ENCODE data around the gene UTP15.
A peak's percentile ranks its signal among the peaks of the same experiment; 100 is the strongest.

UTP15 gene

GRCh38 chr5:73623901-73624404 lies 58.4 kb downstream of the UTP15 start:
- DNase-seq (ENCODE audit: extremely low read depth, low read depth) = no peak
- TF ChIP-seq, protein P1, sequence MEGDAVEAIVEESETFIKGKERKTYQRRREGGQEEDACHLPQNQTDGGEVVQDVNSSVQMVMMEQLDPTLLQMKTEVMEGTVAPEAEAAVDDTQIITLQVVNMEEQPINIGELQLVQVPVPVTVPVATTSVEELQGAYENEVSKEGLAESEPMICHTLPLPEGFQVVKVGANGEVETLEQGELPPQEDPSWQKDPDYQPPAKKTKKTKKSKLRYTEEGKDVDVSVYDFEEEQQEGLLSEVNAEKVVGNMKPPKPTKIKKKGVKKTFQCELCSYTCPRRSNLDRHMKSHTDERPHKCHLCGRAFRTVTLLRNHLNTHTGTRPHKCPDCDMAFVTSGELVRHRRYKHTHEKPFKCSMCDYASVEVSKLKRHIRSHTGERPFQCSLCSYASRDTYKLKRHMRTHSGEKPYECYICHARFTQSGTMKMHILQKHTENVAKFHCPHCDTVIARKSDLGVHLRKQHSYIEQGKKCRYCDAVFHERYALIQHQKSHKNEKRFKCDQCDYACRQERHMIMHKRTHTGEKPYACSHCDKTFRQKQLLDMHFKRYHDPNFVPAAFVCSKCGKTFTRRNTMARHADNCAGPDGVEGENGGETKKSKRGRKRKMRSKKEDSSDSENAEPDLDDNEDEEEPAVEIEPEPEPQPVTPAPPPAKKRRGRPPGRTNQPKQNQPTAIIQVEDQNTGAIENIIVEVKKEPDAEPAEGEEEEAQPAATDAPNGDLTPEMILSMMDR (IDR thresholded peaks at IDR 0.05; ENCODE audit: low read depth, low read length) = no peak

DNA sequence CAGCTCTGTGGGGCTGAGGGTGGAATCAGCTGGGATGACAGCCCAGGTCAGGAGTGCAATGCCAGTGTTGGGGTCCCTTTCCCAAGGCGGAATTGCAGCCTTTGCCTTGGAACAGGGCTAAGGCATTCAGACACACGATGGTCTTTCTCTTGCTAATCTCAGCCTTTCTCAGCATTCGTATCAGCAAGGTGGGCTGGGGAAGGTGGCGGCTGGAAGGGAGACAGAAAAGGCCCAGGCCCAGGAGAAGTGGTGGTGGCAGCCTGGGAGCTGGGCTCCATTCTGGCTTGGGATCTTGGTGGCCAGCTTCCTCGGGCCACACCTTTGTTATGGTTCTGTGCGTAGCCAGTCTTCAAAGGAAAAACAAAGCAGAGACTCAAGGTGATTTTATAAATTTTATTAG lies 59.3 kb downstream of the UTP15 start:
- TF ChIP-seq, protein P1 (IDR thresholded peaks at IDR 0.05; ENCODE audit: low read depth, low read length) = no peak
- no peak for DNase-seq (ENCODE audit: extremely low read depth, low read depth)

DNA sequence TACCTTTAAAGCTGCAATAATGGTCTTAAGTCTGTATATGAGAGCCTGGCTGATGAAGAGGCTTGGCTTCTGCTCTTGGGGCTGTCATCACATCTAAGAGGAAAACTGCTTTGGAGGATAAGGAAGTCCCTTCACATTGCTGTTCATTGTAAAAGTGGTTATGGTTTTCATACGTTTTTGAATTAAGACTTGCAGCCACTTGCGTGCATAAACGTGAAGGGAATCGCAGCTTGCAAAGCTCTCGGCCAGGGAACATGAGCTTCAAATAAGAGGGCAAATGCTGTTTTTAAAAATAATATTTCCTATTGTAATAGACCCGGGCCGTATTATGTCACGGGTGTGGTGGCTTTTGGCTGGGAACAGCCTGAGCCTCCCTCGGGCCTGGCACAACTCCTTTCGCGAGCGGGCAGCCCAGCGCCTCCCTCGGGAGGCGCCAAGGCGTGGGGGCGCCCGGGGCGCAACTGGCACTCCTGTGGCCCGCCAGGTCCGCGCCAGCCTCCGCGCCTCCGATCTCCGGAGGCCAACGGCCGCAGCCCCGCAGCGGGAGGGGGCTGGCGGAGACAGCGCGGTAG lies 59.9 kb downstream of the UTP15 start:
- DNase-seq (ENCODE audit: extremely low read depth, low read depth) = no peak

DNA sequence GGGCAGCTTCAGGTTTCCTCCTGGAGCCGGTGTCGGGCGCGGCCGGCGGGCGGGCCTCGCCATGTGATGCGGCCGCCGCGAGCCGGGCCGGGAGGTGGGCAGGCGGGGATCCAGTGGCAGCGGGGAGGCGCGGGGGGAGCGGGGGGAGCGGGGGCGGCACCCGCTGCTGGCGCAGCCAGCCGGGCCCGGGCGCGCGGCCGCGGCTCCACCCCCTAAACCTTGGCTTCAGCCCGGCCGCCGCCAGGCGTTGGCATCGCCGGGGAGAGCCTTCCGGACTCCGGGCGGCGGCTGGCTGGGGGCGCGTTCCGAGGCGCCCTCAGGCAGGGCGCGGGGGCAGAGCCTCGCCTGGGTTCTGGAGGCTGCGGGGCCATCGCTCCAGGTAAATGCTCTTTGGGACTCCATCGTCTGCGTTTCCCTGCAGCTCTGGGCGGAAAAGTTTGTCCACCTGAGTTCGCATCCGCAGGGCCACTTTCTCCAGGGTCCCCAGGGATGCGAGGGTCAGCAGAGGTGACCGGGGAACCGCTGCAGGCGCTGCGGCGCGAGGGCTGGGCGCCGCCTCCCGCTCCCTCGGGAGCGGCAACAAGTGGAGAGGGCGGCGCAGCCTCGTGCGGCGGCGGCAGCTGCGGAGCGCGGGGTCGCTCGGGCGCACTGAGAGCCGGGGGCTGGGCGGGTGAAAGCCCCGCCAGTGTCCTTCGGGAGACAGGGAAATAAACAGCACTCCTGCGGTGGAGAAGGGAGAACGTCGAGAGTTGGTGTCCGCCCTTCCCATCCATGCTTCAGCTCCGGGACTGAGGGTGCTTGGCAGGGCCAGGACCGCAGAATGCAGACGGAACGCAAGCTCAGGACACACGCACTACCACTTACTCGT lies 60.6 kb downstream of the UTP15 start, which contains the start of gene ARHGEF28:
Gene ARHGEF28, plus strand, starts transcription at position 253 of the 868 bp plus-strand sequence. CDS start 58,656 bp downstream, outside the sequence.
- TF ChIP-seq, protein P1 (IDR thresholded peaks at IDR 0.05; ENCODE audit: low read depth, low read length) = no peak
- DNase-seq (ENCODE audit: extremely low read depth, low read depth) = peak; percentile 24

More for the DNA sequence above, 59.9 kb downstream of the UTP15 start:
- TF ChIP-seq, protein P1 (IDR thresholded peaks at IDR 0.05; ENCODE audit: low read depth, low read length) = no peak

DNA sequence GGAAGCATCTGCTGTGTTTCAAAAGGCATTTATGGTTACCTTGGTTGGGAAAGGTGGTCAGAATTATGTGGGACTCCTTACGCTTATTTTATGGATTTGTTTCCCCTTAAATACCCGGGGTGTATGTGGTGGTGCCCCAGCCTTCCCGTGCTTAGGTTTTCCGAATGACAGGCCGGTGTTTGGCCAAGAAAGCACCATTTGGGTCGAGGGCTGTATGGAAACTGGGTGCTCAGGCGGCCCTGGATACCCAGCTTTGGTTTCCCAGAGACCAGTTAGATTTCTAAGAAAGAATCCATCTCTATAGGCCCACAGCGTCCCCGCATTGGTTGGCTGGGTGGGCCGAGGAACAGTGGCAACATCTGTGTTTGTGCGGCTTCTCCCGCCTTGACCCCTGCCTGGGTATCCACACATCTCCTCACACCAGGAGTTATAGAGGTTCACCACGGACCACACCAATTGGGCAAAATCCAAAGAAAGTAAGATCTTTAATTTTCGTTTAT lies 61.3 kb downstream of the UTP15 start:
- TF ChIP-seq, protein P1 (IDR thresholded peaks at IDR 0.05; ENCODE audit: low read depth, low read length) = no peak
- DNase-seq (ENCODE audit: extremely low read depth, low read depth) = no peak

- no peak for DNase-seq (ENCODE audit: extremely low read depth, low read depth)
- TF ChIP-seq, protein P1 (IDR thresholded peaks at IDR 0.05; ENCODE audit: low read depth, low read length) = no peak
Measured at GRCh38 chr5:73629456-73629855, 63.9 kb downstream of the UTP15 start.

DNA sequence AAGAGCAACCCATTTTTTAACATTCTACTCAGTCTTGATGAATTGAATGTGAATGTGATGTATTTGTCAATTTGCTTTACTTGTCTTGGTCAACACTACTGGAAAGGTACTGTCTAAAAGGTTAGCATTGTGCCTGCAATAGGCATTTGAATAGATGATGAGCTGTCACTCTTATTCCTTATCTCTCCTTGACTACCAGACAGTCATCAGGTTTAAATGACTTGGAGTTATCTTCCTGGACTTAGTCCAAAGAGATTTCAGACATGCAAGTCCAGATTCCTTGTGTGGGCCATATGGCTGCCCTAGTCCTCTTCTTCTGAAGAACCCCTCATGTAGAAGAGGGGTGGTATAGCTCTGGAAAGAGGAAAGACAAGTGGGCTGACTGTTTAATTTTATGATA lies 65.2 kb downstream of the UTP15 start:
- DNase-seq (ENCODE audit: extremely low read depth, low read depth) = no peak
- TF ChIP-seq, protein P1 (IDR thresholded peaks at IDR 0.05; ENCODE audit: low read depth, low read length) = no peak
